LNCaP clone FGC (cell line): ENCODE measurements around the gene TOR1A.
A peak's percentile ranks its signal among the peaks of the same experiment; 100 is the strongest.
"Not testable (repeated sequence)": the region's sequence is repeated elsewhere in the genome, so short reads cannot be mapped to it uniquely, and the experiment has no call there.

Experiments
- DNase-seq: peaks from one replicate; pipeline ENCODE4 v3.0.0-alpha.2; 2011; ENCODE audit warnings: low read depth
- H3K4me3 ChIP-seq: 2 replicates; pipeline ENCODE4 v1.5.1; 2011; ENCODE audit warnings: mild to moderate bottlenecking, low read depth, low read length, control low read depth
- CTCF ChIP-seq: IDR thresholded peaks from 2 replicates; pipeline ENCODE4 v1.5.1; 2012; ENCODE audit warnings: mild to moderate bottlenecking; ENCODE audit not compliant: control insufficient read depth, insufficient read depth; ENCODE audit errors: extremely low read depth

The TOR1A gene

GRCh38 chr9:129801504-129801903 is 22.4 kb downstream of the TOR1A start:
- DNase-seq: no peak
- TF ChIP-seq CTCF: no peak
- H3K4me3 ChIP-seq: no peak overlapping the region

- no peak for TF ChIP-seq CTCF
- DNase-seq: no peak
- H3K4me3 ChIP-seq: no peak overlapping the region
Measured at GRCh38 chr9:129798973-129799372, 25.0 kb downstream of the TOR1A start.

- not testable (repeated sequence) for DNase-seq, H3K4me3 ChIP-seq
Measured at GRCh38 chr9:129796029-129796428, 27.9 kb downstream of the TOR1A start.

- no peak for TF ChIP-seq CTCF
- DNase-seq: no peak
- H3K4me3 ChIP-seq: no peak overlapping the region
Measured at GRCh38 chr9:129794549-129794948, 29.4 kb downstream of the TOR1A start.

- TF ChIP-seq CTCF: no peak
- no peak for DNase-seq
- no peak overlapping the region for H3K4me3 ChIP-seq
Measured at GRCh38 chr9:129786481-129786880, 37.5 kb downstream of the TOR1A start.

GRCh38 chr9:129785866-129786265 is 38.1 kb downstream of the TOR1A start:
- no peak for DNase-seq
- no peak for TF ChIP-seq CTCF
- H3K4me3 ChIP-seq: no peak overlapping the region

- H3K4me3 ChIP-seq, DNase-seq: not testable (repeated sequence)
Measured at GRCh38 chr9:129784970-129785369, 39.0 kb downstream of the TOR1A start.

GRCh38 chr9:129783516-129784361 is 40.2 kb downstream of the TOR1A start:
- DNase-seq: peak; percentile 25
- H3K4me3 ChIP-seq: no peak overlapping the region
- TF ChIP-seq CTCF: peak; percentile 74
